ENCODE data around the gene HK1.

DNA sequence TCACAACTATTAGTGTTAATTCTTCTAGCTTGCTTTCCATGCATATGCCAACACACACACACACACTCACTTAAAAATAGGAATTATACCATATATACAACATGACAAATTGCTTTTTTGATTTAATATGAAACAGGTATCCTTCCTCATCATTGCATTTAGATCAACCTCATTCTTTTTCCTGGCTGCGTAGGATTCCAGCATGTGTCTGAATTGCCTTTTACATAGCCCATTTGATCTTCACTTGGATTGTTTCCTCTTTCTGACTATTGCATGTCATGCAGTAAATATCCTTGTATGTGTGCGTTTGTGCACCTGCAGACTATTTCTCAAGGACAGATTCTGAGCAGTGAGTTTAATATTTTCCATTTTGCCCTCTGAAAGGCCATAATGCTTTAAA lies 110.2 kb downstream of the HK1 start:
- TF ChIP-seq GATA3 (IDR thresholded peaks at IDR 0.05; ENCODE audit: low read depth, low read length) (no peak), GATA2 (IDR thresholded peaks at IDR 0.05; ENCODE audit: low read depth, low read length) (no peak)

Data from SH-SY5Y (cell line).